PFSK-1 (cell line): ENCODE results near the gene TLN1.

Experiments
- FOXP2 ChIP-seq: optimal IDR thresholded peaks from 2 replicates; pipeline ENCODE3; 2011; ENCODE audit warnings: borderline replicate concordance, control low read depth, inconsistent platforms; ENCODE audit not compliant: insufficient read depth; ENCODE audit errors: extremely low read length, extremely low read depth
- POLR2AphosphoS5 ChIP-seq: IDR thresholded peaks from 2 replicates; pipeline ENCODE4 v1.6.1; 2012; ENCODE audit warnings: low read depth, mild to moderate bottlenecking, control low read depth, low read length, moderate library complexity
- REST ChIP-seq, 2 experiments: IDR thresholded peaks; 2 replicates each; pipeline versions ENCODE4 v1.6.1 to v1.8.0; 2011 to 2012; ENCODE audit warnings: low read depth in 2 of 2, low read length in 2 of 2, control low read depth in 1 of 2, inconsistent platforms in 1 of 2, mild to moderate bottlenecking in 1 of 2, moderate library complexity in 1 of 2; ENCODE audit not compliant: insufficient read depth in 1 of 2
- SIN3A ChIP-seq: IDR thresholded peaks from 2 replicates; pipeline ENCODE4 v1.6.1; 2012; ENCODE audit warnings: mild to moderate bottlenecking, low read length, moderate library complexity, borderline replicate concordance; ENCODE audit not compliant: insufficient read depth
- TAF1 ChIP-seq: IDR thresholded peaks from 2 replicates; pipeline ENCODE4 v1.6.1; 2012; ENCODE audit warnings: low read length, control low read depth, borderline replicate concordance; ENCODE audit not compliant: insufficient read depth

The TLN1 gene

GRCh38 chr9:35730486-35730854 lies 1.5 kb downstream of the TLN1 start:
- TF ChIP-seq SIN3A (no peak), FOXP2 (no peak), POLR2AphosphoS5 (no peak), REST (IDR thresholded peaks at IDR 0.05; ENCODE audit: insufficient read depth in 1 of 2, low read depth in 2 of 2, low read length in 2 of 2) (no peak), TAF1 (no peak)

- TF ChIP-seq FOXP2 (no peak), SIN3A (no peak), TAF1 (no peak), POLR2AphosphoS5 (no peak), REST (IDR thresholded peaks at IDR 0.05; ENCODE audit: insufficient read depth in 1 of 2, low read depth in 2 of 2, low read length in 2 of 2) (no peak)
These were observed 2.1 kb downstream of the TLN1 start for GRCh38 chr9:35729700-35730485.

GRCh38 chr9:35729101-35729500 lies 2.9 kb downstream of the TLN1 start:
- no peak for TF ChIP-seq SIN3A
- no peak for TF ChIP-seq REST (IDR thresholded peaks at IDR 0.05; ENCODE audit: insufficient read depth in 1 of 2, low read depth in 2 of 2, low read length in 2 of 2)
- TF ChIP-seq TAF1, result no peak
- no peak for TF ChIP-seq POLR2AphosphoS5
- TF ChIP-seq FOXP2, result no peak

GRCh38 chr9:35728041-35728971 lies 3.7 kb downstream of the TLN1 start:
- TF ChIP-seq SIN3A, result no peak
- no peak for TF ChIP-seq POLR2AphosphoS5
- TF ChIP-seq FOXP2, result no peak
- TF ChIP-seq TAF1, result 0 out of 2 replicates have a peak, but pooled peaks have one; percentile 32

GRCh38 chr9:35727676-35728040 lies 4.3 kb downstream of the TLN1 start:
- TF ChIP-seq TAF1, result no peak
- no peak for TF ChIP-seq SIN3A
- no peak for TF ChIP-seq POLR2AphosphoS5
- TF ChIP-seq REST (IDR thresholded peaks at IDR 0.05; ENCODE audit: insufficient read depth in 1 of 2, low read depth in 2 of 2, low read length in 2 of 2), result no peak
